EH (cell line): Measurements from ENCODE around the gene MORN1.

ENCODE experiments used
- DNase-seq: peaks from one replicate; pipeline ENCODE4 v3.0.0-alpha.2; 2015; ENCODE audit warnings: low read depth

MORN1 gene

GRCh38 chr1:2350911-2351655 is 40.3 kb downstream of the MORN1 start:
- no peak for DNase-seq

- no peak for DNase-seq
These were observed 40.9 kb downstream of the MORN1 start for GRCh38 chr1:2350501-2350900.

- no peak for DNase-seq
These were observed 41.5 kb downstream of the MORN1 start for GRCh38 chr1:2349806-2350205.

DNA sequence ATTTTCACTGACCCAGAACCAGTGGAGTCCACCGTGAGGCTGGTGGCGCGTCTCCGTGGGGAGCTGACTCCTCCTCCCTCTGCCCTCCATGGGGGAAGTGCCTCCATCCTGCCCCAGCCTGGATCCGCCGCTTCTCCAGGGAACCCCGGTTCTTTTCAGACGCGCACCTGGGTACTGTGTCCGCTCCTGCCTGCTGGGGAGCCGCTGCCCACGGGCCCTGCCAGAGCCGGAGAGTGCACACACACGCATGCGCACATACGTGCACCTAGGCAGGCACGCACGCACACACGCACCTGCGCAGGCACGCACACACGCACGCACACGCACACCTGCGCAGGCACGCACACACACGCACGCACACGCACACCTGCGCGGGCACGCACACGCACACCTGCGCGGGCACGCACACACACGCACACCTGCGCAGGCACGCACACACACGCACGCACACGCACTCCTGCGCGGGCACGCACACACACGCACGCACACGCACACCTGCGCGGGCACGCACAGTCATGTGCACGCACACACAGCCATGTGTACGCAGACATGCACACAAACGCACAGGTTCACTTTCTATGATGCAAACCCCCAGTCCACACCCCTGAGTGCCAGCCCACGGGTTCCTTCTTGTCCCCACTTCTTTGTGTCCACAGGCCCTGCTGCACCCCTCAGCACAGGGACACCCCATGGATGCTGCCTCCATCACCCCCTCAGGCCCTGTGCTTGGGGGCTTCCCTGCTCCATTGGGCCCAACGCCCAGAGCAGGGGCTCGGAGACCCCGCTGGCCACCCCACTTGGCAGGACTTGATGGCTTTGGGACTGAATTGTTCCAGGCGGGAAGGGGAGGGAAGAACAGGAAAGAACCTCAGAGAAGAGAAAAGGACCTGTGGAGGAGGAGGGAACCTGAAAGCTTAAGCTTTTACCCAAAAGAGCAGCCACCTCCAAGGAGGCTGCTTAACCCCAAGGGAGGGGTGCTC is 42.7 kb downstream of the MORN1 start:
- DNase-seq: no peak

GRCh38 chr1:2347896-2348295 is 43.5 kb downstream of the MORN1 start:
- DNase-seq: no peak

DNA sequence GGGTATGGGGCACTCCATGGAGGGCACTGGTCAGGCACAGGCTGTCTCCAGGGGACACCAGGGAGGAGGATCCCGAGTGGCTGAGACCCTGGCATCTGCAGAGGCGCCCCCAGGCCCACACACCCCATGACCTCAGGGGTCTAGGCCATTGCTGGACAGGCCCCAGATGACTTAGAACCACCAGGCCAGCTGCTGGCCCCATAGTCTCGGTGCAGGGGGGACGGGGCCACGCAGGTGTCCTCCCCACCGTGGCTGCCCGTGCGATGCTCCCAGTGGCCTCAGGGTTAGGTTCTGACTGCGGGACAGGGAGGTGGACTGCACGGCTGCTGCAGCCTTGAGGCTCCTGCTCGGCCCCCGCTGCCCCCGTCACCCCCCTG is 44.0 kb downstream of the MORN1 start:
- no peak for DNase-seq

- no peak for DNase-seq
These were observed 44.5 kb downstream of the MORN1 start for GRCh38 chr1:2346691-2347408.

- DNase-seq: no peak
These were observed 45.9 kb downstream of the MORN1 start for GRCh38 chr1:2345297-2346075.

- DNase-seq: no peak
These were observed 46.5 kb downstream of the MORN1 start for GRCh38 chr1:2344744-2345296.

DNA sequence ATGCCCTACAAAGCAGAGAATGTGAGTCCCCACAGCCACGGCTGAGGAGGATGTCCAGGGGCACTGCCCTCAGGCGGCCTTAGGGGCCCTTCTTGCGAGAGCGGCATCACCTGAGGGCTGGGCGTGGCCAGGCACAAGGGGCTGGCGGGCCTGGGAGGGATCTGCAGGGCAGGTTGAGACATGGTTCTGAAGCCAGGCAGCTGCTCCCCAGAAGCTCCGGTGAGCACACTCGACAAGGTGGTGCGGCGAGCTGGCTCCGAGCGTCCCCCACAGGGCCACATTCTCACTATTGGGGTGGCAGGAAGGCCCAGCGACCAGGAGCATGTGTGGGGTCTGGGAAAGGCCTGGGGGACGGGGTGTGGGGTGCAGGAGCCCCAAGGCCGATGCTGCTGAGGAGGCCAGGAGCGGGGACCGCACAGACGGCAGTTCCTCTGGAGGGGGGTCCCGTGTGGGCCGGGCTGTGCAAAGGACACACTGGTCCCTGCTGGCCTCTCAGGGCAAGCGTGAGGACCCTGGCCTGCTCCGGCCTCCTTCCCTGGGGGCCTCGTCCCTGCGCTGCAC is 47.2 kb downstream of the MORN1 start:
- no peak for DNase-seq

- DNase-seq: no peak
These were observed 48.1 kb downstream of the MORN1 start for GRCh38 chr1:2343023-2343935.

DNA sequence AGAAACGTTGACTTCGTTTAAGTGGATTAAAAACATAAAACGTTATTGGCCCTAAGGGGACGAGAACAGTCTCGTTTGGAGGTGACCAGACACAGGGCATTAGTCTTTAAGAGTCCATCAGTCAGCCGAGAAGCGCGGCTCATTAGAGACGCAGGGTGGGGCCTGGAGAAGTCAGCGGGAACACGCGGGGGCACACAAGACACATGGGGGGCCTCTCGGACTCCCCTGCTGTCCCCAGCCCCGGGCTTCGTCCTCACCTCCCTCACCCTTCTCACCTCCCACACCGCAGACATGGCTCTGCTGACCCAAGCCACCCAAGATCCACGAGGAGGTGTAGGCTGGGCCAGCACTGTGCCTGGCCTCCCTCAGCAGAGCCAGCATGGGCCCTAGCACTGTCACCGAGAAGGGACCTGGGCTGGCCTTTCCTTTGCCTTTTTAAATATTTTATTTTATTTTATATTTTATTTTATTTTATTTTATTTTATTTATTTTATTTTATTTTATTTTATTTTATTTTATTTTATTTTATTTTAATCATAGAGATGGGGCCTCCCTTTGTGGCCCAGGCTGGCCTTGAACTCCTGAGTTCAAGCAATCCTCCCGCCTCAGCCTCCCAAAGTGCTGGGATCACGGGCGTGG is 48.9 kb downstream of the MORN1 start:
- no peak for DNase-seq

GRCh38 chr1:2341706-2342383 is 49.5 kb downstream of the MORN1 start:
- no peak for DNase-seq

- DNase-seq: no peak
These were observed 50.5 kb downstream of the MORN1 start for GRCh38 chr1:2340918-2341254.

GRCh38 chr1:2340086-2340917 is 51.1 kb downstream of the MORN1 start:
- no peak for DNase-seq

GRCh38 chr1:2339206-2340085 is 51.9 kb downstream of the MORN1 start:
- DNase-seq: no peak

DNA sequence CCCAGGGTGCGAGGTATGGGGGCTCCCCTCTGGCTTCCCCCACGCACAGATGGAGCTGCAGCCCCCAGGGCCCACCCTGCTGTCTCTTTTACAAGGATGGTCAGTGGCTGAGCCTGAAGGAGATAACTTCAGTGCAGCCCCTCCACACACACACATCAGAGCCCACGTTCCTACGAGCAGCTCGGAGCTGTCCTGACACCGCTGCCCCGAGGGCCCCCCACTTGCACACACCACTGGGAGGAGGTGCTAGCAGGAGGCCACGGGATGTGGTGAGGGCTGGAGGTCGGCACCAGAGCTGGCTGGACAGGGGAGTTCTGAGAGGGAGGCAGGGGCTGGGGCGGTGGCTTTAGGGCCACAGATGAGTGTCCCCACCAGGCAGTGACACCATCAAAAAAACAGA is 53.9 kb downstream of the MORN1 start:
- DNase-seq: no peak
